Measurements from ENCODE around the gene HIPK2. TPM values are rescaled to one million over a fixed set of nuclear protein-coding genes. Genes with fewer than 3 reads are reported as not detected.

The HIPK2 gene
- total and polyA plus RNA-seq, 12 donors, result 19.7 to 203 (median 127) TPM

- no peak for ATAC-seq
- H3K36me3 ChIP-seq, result peaks cover 0 to 94% (median 15%) of the 10 kb centered on the region in 9 donors
- no peak overlapping the region for H3K4me3 ChIP-seq
- no peak for TF ChIP-seq CTCF (IDR thresholded peaks at IDR 0.05)
- WGBS, 2 donors, result 90 to 91% methylated on average over 20 of the region's 20 CpGs
- no peak for DNase-seq
- peaks cover 0 to 19% (median 3%) of the 10 kb centered on the region in 9 donors for H3K4me1 ChIP-seq
- no peaks in the 10 kb centered on the region for H3K27me3 ChIP-seq
- intact Hi-C loops (cut with DNase I), result no loop called here
- no peak overlapping the region for H3K27ac ChIP-seq
- no peaks in the 10 kb centered on the region for H3K9me3 ChIP-seq
These were observed 206.6 kb downstream of the HIPK2 start for GRCh38 chr7:139571190-139571589.

- no peak overlapping the region for H3K27ac ChIP-seq
- no peak for ATAC-seq
- H3K4me3 ChIP-seq, result no peak overlapping the region
- peaks cover 0 to 88% (median 15%) of the 10 kb centered on the region in 9 donors for H3K36me3 ChIP-seq
- H3K27me3 ChIP-seq, result no peaks in the 10 kb centered on the region
- 88 to 91% methylated on average over 5 of the region's 5 CpGs for WGBS, 2 donors
- TF ChIP-seq CTCF (IDR thresholded peaks at IDR 0.05), result no peak
- DNase-seq, result no peak
- intact Hi-C loops (cut with DNase I), result no loop called here
- H3K4me1 ChIP-seq, result peaks cover 0 to 21% (median 3%) of the 10 kb centered on the region in 9 donors
- no peaks in the 10 kb centered on the region for H3K9me3 ChIP-seq
These were observed 207.2 kb downstream of the HIPK2 start for GRCh38 chr7:139570626-139571025.

- Histone ChIP-seq H3K36me3 (peaks cover 0 to 83% (median 15%) of the 10 kb centered on the region in 9 donors), H3K9me3 (no peaks in the 10 kb centered on the region), H3K4me3 (no peak overlapping the region), H3K27ac (no peak overlapping the region), H3K27me3 (no peaks in the 10 kb centered on the region), H3K4me1 (peaks cover 0 to 23% (median 3%) of the 10 kb centered on the region in 9 donors)
- intact Hi-C loops (cut with DNase I), result no loop called here
- TF ChIP-seq CTCF (IDR thresholded peaks at IDR 0.05), result peak in 2 of 9 donors; percentile 3 to 5
- ATAC-seq, result no peak
- DNase-seq, result no peak
- 80% methylated on average over 8 of the region's 8 CpGs for WGBS, 2 donors
These were observed 207.7 kb downstream of the HIPK2 start for GRCh38 chr7:139570119-139570518.

- Histone ChIP-seq H3K4me1 (peaks cover 0 to 14% (median 0%) of the 10 kb centered on the region in 9 donors), H3K27me3 (no peaks in the 10 kb centered on the region), H3K36me3 (peaks cover 0 to 76% (median 11%) of the 10 kb centered on the region in 9 donors), H3K27ac (no peak overlapping the region), H3K4me3 (no peak overlapping the region), H3K9me3 (no peaks in the 10 kb centered on the region)
- DNase-seq (no peak), ATAC-seq (peak in 2 of 8 donors; percentile 10 to 13)
- WGBS, 2 donors, result 96 to 97% methylated on average over 12 of the region's 12 CpGs
- TF ChIP-seq CTCF (IDR thresholded peaks at IDR 0.05), result no peak
- intact Hi-C loops (cut with DNase I), result loop anchor here in 1 of 10 donors (5.0 kb wide), 1 partner anchor 72 kb away; no protein-coding TSS in a partner anchor
These were observed 208.8 kb downstream of the HIPK2 start for GRCh38 chr7:139568813-139569490.
